GM21619 (cell line): ENCODE measurements around the gene ZBTB48.
A peak's percentile ranks its signal among the peaks of the same experiment; 100 is the strongest.
"Not testable (repeated sequence)": the region's sequence is repeated elsewhere in the genome, so short reads cannot be mapped to it uniquely, and the experiment has no call there.

Experiments used
- ATAC-seq: cut with Tn5 transposase; IDR thresholded peaks from one replicate; pipeline ENCODE4 v1.9.1; 2021; ENCODE audit not compliant: unreplicated experiment

The ZBTB48 gene

DNA sequence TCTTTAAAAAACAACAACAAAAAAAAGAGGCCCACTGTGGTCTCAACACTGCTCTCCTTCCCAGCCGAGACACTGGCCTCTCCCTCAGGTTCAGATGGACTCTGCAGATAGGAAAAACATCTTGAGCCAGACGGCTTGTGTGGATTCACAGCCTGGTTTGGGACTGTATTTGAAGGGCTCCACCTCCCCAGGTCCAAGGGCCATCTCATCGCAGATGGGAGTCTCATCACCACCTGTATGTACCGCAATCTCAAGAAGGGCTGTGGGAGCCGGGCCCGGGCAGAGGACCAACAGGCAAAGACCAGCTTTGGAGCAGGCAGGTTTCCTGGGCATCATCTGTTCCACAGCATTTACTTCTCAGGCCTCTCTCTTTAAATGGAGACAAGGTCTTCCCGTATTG lies 10.3 kb downstream of the ZBTB48 start:
- no peak for ATAC-seq

DNA sequence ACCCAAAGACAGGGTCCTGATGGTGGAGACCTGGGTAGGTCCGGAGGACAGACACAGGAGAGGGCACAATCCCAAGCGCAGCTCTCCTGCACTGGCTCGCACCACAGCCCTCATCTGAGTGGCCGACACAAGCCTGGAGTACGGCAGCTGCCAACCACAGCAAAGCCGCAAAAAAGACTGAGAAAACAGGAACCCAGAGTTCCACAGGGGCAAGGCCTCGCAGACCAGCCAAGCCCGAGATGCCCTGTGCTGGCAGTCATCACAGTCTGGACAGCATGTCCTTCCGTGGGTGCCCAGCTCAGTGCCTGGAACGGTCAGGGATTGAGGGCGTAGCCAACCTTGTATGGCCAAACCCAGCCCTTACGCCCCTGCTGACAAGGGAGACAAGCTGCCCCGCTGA lies 11.4 kb downstream of the ZBTB48 start:
- no peak for ATAC-seq

DNA sequence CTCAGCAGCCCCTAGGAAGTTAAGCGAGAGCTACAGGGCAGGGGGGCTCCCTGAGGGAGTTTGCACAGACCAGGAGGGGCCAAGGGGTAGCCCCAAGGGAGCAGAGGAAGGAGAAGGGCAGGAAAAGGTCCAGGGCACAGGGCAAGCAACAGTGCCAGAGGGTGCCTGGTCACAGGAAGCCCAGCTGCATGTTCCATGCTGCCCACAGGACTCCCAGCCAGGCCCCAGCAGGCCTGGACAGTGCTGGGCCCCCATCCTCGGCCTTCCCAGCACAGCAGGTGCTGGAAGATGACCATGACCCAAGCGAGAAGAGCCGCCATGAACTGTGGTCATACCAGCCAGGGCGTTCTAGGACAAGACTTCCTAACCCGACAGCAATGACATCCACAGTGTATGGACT lies 11.8 kb downstream of the ZBTB48 start:
- no peak for ATAC-seq

DNA sequence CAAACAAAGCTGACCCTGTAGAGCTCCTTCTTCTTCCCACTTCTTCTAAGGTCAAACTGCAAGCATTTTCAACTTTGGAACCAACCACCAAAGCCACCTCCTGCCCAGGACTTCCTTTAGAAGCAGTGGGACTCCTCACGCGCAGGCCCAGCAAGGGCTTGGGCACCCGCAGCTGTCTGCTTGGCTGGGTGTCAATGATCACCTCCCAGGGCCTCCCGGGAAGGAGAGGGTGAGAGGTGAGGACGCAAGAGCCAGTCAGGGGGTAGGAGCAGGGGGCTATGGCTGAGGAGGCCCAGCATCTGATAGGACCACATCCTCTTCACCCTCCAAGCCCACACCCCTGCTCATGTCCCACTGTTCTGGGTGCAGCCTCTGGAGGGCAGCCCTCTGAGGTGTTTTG lies 12.6 kb downstream of the ZBTB48 start:
- ATAC-seq = no peak

DNA sequence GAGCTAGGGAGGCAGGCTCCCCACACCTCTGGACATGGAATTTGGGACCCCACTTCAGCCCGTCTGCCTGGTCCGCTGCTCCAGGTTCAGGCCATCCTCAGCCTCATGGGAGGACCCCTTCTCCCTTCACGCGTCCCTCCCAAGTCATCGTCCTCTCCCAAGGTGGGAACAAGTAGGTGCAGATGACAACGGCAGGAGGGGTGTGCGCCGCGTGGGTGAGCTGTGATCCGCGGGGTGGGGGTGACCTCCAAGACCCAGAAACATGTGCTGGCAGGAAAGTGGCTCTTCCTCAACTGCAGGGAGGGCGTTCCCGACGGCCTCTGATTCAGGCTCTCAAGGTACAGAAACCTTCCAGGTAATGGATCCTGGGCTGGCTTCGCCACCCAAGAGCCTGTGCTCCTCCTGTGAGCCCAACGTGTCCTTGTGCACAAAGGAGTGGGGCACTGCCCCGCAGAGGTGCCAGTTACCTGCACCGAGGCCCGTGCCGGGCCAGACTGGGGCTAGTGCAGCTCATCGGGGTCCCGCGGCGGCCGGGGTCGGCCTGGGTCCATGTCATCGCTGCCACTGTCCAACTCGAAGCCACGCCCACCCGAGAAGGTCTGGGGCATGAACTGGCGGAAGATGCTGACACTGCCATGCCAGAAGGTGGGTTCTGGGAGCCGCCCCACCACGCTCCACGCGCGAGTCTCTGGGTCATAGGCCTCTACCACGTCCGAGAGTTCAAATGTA lies 13.2 kb downstream of the ZBTB48 start:
- ATAC-seq = no peak

DNA sequence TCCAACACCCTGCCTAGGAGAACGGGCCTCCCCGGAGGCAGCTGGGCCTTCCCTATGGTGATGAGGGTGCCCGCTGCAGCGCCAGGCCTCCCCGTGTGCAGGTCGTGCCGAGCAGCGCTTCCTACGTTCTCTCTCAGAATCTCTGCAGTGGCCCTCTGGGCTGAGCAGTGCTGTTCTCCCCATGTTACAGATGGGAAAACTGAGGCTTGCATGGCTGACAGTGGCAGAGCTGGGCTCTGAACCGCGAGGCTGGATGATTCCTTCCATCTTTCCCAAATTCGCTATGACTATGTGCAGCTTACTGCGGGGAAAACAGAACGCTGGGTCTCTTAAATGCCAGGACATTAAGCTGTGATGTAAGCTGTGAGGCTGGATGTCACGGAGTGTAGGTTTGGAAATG lies 14.0 kb downstream of the ZBTB48 start:
- no peak for ATAC-seq

DNA sequence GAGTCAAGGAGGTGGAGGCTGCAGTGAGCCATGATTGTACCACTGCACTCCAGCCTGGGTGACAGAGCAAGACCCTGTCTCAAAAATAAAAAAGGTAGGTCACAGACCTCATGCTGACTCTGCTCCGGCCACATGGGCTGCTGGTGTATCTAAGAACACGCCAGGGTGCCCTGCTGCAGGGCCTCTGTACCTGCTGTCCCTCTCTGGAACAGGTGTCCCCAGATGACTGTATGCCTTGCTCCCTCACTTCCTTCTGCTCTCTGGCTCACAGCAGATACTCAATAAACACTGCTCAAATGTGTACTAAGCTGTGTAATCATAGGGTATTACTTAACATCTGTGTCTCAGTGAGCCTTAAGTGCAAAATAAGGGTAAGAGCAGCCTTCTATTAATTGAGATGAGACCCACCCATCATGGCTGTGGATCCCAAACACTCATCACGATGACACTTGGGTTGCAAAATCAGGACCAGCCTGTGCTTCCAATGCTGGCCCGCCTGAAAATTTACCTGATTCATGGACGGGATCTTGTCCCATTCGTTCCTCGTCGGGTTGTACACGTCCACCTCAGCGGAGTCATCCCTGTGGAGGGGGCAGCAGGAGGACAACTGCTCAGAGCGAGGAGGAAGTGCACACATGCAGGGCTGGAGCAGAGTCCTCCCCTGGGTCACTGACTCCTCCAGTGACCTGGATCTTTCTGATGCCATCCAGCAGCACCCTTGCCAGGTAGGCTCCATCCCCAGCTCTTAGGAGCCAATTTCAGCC lies 15.4 kb downstream of the ZBTB48 start:
- no peak for ATAC-seq

DNA sequence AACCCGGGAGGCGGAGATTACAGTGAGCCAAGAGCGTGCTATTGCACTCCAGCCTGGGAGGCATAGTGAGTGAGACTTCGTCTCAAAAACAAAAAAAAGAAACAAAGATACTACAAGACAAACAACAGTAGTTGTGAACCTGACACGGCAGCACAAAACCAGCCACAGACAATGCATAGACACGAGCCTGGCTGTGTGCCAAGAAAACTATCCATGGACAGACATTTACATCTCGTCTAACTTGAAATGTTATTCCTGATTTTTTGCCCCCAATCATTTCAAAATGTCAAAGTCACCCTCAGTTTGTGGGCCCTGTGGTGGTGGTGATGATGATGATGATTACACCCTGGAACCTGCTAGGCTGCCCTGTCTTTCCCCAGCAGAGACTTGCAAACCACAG lies 16.6 kb downstream of the ZBTB48 start:
- ATAC-seq = no peak

DNA sequence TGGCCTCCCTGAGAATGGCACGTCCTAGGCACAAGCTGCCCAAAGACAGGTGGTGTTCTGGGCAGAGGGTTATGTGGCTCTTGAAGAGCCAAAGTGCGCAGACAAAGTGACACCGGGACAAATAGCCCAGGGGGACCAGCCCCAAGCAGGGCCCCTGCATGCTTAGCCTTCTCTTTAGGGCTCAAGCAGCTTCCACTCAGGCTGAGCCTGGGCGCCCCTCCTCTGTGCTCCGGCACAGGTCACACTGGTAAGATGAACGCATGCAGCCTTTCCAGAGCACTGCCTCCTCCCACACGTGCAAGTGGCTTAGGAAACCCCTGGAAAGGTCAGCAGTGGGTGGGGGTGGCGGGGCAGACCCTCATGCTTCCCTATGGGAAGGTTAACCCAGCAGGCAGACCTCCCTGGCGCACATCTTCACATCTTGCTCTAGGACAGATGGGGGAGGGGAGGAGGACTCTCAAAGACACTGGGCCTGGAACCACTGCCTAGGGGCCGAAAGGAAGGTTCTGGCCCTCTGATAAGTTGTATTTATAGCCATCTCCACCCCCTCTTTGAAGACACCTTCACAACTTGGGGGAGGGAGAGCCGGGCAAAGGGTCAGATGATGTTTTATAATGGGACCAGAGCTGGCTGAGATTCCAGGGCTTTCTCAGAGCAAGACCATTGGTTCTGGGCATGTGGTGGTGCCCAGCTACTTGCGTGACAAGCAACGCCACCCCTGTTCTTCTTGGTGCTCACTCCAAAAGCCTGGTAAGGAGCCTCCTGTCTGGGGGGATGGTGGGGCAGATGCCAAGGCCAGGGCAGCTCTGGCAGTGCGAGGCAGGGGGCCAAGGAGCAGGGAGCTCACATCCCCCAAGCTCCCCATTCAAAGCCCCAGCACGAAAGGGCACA lies 17.3 kb downstream of the ZBTB48 start:
- no peak for ATAC-seq

DNA sequence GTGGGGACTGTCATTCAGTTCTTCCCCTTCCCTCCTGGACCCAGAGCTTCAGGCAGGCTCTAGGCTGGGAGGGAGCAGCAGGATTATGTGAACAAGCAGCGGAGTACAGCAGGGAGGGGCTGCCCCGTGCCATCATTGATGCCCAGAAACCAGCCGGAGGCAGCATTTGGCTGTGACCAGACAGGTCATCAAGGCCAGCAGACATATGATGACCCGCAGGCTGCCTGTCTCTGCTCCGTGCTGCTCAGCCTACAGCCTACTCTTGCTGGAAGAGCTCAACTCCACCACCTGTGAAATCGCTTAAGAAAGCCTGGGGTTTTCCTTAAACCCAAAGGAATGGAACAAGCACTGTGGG lies 18.0 kb downstream of the ZBTB48 start:
- ATAC-seq = no peak

DNA sequence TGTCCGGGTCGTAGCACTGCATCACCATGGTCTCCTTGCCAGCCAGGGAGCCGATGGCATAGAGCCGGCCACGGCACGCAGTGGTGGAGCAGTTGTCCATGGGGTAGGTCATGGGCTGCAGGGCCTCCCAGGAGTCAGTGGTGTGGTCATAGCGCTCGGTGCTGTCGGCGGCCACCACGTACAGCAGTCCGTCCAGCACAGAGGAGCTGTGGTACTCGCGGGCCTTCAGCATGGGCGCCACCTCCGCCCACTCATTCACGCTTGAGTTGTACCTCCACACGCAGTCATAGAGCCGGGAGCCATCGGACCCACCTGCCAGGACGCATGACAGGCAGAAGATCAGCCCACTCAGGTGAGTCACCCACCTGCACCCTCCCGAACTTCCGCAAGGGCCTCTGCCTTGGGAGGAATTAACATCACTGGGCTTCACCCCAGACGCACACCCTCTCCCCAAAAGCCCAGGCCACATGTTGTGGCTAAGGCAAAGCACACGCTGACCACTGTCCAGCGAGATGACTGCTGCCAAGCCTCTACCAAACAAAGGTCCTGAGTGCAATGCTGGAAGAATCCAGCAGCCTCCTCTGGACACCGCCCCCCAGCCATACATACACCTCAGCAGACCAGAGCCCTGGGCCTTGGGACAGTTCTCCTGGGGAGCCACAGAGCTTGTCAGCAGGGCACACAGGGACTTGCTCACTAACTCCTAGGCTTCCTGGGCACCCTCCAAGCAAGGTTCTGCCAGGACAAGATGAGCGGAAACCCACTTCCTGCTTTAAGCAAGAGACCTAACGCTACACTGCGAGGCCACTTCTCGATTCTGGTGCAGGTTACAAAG lies 19.6 kb downstream of the ZBTB48 start:
- ATAC-seq = no peak

DNA sequence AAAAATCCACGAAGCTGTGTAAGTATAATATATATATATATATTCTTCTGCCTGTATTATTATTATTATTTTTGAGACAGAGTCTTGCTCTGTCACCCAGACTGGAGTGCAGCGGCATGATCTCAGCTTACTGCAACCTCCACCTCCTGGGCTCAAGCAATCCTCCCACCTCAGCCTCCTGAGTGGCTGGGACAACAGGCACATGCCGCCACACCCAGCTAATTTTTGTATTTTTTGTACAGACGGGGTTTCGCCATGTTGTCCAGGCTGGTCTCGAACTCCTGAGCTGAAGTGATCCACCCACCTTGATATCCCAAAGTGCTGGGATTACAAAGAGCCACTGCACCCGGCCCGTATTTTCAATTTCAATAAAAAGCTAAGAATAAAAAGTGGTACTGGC lies 20.2 kb downstream of the ZBTB48 start:
- ATAC-seq = not testable (repeated sequence)

DNA sequence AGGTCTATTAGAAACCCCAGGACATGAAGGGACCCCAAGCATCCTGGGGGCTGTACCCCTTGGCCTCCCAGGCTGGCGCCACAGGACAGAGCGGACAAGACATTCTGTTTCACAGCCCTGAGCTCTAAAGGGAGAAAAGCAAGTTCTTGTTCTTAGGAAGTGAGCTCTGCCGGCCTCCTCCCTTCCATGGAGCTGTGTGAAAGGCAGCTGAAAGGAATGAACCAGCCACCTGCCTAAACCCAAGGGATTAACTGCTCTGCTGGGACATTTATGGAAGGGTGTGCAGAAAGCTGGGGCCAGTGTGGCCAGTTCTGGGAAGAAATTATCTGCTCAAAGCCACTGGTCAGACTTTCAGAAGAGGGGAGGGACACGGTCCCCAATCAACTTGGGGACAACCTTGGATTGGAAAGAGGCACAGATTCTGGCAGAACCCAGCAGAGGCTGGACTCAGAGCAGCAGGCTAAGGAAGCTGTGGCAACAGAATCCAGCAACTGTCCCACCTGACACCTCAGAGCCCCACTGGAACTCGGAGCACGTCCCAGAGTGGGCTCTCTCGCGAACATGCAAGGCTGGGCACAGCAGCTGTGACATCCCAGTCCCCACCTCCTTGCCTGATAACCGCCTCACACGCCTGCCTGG lies 20.7 kb downstream of the ZBTB48 start:
- peak; percentile 4 for ATAC-seq

DNA sequence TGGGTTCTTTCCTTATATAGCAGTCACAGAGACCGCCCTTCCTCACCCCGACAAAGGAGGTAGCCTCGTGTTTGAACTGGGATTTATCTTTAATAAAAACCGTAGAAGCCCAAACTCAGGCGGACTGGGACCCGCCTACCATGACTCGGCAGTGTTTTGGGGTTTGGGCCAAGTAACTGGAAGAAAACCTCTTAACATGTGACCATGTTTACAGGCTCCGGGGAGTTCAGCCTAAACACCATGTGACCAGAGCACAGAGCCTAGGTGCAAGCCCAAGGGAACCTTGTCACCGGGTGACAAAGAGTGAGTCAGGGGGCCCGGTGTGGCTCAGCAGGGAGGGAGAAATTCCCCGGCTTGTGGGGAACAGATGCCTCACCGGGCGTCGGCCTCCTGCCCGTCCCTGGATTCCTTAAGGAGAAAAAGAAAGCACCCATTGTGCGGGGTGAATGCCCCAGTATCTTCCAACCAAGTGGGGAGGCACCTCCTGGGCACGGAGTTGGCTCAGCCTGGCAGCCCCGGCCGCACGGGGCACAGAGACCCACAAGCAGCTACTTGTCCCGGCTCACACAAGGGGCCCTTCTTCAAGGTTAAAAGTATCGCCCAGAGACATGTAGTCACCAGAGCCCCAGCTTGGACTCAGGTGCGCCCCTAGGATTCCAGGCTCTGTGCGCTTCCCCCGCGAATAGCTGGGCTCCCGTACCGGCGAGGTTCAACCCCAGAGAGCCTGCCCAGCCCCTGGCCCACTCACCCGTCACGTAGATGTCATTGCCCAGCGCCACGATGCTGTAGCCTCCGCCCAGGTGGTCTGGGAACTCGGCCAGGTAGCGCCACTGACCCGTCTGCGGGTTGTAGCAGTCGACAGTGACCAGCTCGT lies 21.5 kb downstream of the ZBTB48 start:
- peak; percentile 35 for ATAC-seq

DNA sequence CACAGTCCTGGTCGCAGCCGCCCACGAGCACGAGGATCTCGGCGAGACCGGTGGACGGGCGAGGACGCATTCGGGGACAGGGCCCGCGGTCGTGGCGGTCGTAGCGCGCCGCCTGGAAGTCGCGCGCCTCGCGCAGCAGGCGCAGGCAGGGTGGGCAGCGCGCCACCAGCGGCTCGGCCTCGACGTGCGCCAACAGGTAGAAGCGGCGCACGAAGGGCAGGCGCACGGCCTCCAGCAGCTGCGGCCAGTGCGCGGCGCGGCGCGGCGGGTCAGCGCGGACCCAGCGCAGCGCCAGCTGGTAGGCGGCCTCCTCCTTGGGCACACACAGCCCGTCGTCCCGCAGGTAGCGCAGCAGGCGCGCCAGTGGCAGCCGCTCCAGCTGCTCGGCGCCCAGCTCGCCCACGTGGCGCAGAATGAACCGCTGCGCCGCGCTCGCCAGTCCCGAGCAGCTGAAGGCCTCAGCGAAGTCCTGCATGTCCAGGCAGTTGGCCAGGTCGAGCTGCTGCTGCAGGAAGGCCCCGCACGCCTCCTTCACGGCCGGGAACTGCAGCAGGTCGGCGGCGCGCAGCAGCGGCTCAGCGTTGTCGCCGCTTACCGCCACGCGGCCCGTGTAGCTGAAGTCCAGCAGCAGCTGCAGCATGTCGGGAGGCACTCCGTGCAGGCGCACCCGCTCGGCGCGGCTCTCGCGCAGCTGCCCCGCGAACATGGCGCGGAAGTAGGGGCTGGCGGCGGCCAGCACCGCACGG lies 22.3 kb downstream of the ZBTB48 start:
- peak; percentile 34 for ATAC-seq

DNA sequence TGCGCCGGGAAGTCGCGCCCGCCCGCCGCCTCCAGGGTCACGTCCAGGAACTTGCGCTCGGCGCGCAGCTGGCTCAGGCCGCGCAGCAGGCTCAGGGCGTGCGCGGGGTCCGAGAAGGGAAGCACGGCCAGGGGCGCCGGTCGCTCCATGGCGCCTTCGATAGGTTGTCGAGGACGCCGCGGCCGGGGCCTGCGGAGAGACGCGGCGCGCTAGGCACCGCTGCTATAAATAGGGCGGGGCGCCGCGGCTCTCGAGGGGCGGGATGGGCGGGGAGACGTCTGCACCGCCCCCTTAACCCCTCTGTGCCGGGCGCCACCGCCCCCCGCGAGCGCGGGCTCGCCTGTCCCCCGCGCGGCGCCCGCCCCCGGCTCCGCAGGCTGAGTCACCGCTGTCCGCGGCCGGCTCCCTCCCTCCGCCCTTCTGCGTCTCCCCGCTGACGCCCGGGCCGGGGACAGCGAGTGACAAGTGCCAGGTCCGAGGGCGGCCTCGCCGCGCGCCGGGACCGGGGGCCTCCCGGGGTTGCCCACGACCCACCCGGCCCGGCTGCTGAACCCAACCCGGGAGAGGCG lies 23.0 kb downstream of the ZBTB48 start, which contains the start of gene KLHL21:
Gene KLHL21, minus strand, starts transcription at position 201 of the 569 bp plus-strand sequence. Its CDS starts 52 bp downstream, at position 149.
- peak; percentile 46 for ATAC-seq

DNA sequence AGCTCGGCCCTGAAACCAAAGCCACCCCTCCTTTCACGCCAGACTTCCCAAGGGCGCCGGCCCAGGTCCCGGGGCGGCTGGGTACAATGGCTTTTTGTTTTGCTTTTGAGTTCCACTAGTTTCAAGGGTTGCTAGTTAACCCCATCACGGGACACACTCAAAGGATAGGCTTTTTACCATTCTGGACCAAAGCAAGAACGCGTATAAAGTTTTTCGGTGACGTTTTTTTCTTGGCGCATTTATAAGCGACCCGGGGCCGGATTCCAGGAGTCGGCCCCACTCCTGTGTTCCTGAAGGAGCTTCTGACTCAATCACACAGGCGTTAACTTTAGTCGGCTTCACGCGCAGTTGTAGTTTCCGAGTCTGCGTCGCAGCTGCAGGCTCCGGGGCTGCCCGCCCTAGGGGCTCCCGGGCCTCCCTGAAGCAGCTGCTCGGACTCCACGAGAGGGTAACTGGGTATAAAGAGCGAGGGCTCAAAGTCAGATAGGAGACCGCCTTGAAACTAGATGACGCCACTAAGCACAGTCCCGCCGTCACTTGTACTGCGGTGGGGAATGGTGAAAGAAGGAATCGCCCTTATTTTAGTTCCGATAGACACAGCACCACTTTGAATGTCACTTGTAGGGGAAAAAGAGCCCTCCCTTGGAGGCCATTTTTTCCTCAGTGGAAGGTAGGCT lies 23.6 kb downstream of the ZBTB48 start:
- peak; percentile 31 for ATAC-seq
